Measurements from ENCODE around the gene MARCHF6.

Gene MARCHF6

DNA sequence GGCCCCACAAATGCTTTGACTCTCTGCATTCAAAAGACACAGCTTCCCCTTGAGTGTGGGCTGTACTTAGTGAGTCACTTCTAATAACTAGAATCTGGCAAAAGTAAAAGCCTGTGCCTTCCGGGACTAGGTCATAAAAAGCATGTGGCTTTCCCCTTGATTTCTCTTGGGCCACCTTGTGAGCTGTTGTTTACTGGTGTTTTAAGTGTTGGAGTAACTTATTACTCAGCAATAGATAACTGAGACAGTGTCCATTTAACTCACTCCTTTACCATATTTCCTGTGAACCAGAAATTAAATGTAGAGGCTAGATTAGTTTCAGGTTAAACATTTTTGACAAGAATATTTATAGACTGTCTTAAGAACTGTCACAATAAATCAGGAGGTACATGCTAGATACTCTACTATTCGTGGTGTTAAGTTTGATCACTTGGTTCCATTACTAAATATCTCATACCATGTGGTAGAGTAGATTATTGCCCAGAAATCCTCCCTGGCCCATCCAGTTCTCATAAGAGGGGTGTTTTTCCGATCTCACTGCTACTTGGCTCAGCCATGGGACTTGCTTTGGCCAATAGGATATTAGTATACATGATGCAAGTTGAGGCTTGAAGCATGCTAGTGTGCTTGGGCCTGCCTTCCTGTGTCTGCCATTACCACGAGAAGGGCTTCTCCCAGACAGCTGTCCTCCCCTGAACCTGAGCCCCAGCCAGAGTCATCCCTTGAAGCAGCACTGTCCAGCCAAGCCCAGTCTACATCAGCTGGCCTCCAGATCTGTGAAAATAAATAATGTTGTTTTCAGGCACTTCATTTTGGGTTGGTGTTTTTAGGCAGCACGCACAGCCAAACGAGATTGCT, 35.4 kb upstream of the MARCHF6 start:
- TF ChIP-seq, protein P1, sequence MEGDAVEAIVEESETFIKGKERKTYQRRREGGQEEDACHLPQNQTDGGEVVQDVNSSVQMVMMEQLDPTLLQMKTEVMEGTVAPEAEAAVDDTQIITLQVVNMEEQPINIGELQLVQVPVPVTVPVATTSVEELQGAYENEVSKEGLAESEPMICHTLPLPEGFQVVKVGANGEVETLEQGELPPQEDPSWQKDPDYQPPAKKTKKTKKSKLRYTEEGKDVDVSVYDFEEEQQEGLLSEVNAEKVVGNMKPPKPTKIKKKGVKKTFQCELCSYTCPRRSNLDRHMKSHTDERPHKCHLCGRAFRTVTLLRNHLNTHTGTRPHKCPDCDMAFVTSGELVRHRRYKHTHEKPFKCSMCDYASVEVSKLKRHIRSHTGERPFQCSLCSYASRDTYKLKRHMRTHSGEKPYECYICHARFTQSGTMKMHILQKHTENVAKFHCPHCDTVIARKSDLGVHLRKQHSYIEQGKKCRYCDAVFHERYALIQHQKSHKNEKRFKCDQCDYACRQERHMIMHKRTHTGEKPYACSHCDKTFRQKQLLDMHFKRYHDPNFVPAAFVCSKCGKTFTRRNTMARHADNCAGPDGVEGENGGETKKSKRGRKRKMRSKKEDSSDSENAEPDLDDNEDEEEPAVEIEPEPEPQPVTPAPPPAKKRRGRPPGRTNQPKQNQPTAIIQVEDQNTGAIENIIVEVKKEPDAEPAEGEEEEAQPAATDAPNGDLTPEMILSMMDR (IDR thresholded peaks at IDR 0.05; ENCODE audit: low read depth, low read length): no peak
- H3K4me3 ChIP-seq (ENCODE audit: low read depth, low read length): no peak overlapping the region

DNA sequence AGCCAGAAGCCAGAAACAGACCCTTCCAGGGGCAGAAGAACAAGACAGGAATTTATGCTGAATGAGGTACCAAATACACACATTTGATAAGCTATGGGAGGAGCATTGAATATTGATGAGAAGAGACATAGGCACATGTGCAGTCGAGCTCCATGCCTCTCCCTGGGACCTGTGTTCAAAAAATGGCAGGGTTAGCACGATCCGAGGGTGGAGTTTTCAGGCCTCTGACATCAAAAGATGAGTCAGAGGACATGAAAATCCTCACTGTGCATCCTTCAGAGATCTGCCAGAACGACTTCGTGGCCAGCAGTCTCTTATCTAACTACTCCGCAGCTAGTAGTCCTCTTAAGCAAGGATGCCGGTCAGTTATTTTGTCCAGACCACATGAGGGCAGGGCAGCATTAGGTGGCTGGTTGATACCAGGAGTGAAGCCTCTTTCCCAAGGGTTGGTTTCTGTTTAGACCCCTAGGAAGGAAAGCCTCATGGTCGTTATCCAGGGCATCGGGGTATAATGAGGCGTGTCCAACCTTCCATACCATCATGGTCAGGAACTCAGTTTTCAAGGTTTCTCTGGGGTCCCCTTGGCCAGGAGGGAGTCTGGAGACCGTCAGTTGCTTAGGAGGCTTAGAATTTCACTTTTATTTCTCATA, 34.2 kb upstream of the MARCHF6 start:
- no peak overlapping the region for H3K4me3 ChIP-seq (ENCODE audit: low read depth, low read length)
- TF ChIP-seq, protein P1 (IDR thresholded peaks at IDR 0.05; ENCODE audit: low read depth, low read length): no peak

DNA sequence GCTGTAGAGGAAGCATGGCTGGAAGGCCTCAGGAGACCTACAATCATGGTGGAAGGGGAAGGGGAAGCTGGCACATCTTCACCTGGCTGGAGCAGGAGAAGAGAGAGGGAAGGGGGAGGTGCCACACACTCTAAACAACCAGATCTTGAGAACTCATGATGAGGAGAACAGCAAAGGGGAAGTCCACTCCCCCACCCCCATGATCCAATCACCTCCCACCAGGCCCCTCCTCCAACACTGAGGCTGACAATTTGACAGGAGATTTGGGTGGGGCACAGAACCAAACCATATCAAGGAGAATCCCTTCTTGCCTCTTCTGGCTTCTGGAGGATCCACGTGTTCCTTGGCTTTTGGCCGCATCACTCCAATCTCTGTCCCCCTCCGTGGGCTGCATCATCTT, 32.7 kb upstream of the MARCHF6 start:
- TF ChIP-seq, protein P1 (IDR thresholded peaks at IDR 0.05; ENCODE audit: low read depth, low read length): no peak

DNA sequence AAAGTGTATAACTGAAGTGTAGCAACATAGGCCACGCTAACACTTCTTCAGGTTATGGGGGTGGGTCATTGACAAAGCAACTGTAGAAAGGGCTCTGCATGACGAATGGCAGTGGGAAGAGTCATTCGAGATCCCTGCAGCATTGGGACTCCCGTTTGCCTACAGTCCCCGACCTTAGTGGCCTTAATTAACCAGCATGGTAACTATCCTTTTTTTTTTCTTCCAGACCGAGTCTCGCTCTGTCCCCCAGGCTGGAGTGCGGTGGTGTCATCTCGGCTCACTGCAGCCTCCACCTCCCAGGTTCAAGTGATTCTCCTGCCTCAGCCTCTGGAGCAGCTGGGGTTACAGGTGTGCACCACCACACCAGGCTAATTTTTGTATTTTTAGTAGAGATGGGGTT, 31.6 kb upstream of the MARCHF6 start:
- TF ChIP-seq, protein P1 (IDR thresholded peaks at IDR 0.05; ENCODE audit: low read depth, low read length): no peak
- no peak overlapping the region for H3K4me3 ChIP-seq (ENCODE audit: low read depth, low read length)

More for the DNA sequence above, 32.7 kb upstream of the MARCHF6 start:
- H3K4me3 ChIP-seq (ENCODE audit: low read depth, low read length): no peak overlapping the region

DNA sequence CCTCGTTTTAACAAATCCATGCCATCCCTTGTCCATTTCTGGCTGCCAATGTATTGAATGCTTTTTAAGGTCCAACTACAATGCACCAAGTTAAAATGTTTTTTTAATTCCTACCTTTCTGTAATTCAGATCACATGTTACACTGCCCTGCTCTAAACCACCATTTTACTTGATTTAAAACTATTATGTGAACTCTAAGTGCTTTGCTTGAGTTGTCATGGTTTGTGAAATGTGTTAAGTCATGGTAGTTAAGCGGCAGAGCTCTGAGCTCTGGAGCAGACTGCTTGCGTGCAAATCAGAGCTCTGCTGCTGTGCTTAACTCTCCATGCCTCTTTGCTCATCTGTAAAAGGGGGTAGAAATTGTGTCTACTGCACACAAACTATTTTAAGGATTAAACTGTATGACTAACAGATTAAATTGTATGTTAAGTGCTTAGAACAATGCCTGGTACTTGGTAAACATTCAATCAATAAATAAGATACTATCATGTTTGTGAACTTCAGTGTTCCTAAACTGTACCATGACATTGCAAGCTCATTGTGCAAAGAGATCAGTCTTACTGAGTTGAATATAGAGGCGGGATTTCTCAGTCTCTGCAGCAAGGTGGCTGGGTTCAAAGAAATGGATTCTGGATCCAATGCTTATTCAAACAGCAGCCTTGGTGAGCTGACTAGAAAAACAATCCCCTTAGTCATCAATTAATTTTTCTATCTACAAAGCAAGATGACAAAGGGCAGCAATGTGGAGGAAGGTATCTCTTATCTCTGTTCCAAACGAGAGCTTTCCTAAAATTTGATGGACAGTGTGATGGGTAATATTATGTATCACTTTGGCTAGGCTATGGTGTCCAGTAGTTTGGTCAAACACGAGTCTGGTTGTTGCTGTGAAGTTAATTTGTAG, 29.7 kb upstream of the MARCHF6 start:
- H3K4me3 ChIP-seq (ENCODE audit: low read depth, low read length): no peak overlapping the region
- TF ChIP-seq, protein P1 (IDR thresholded peaks at IDR 0.05; ENCODE audit: low read depth, low read length): no peak

DNA sequence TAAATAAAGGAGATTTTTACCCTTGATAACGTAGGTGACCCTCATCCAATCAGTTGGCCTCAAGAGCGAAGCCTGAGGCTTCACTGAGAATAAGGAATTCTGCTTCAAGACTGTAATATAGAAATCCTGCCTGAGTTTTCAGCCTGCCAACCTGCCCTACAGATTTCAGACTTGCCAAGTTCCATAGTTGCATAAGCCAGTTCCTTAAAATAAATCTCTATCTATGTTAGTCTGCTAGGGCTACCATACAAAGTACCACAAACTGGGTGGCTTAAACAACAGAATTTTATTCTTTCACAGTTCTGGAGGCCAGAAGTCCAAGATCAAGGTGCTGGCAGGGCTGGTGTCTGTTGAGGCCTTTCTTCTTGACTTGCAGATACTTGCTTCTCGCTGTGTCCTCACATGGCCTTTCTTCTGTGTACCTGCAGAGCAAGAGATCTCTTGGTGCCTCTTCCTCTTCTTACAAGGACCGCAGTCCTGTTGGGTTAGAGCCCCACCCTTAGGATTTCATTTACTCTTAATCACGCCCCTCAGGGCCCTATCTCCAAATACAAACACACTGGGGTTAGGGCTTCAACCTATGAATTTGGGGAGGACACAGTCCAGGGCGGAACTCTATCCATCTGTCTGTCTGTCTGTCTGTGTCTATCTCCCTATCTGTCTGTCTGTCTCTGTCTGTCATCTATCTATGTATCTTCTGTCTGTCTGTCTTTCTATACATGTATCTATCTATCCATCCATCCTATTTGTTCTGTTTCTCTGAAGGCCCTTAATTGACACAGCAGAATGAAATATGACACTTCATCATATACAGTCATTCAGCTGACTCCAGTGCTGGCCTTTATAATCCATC, 28.8 kb upstream of the MARCHF6 start:
- H3K4me3 ChIP-seq (ENCODE audit: low read depth, low read length): no peak overlapping the region
- TF ChIP-seq, protein P1 (IDR thresholded peaks at IDR 0.05; ENCODE audit: low read depth, low read length): no peak
